Uterus (tissue), 4 donors: ENCODE data around the gene HNRNPUL1. TPM values are rescaled to one million over a fixed set of nuclear protein-coding genes. Genes with fewer than 3 reads are reported as not detected.

Experiments used
- DNase-seq, 2 donors: peaks; one replicate each; pipeline ENCODE4 v3.0.0-alpha.2; 2019 to 2020
- H3K27ac ChIP-seq, 2 donors: fragments of 200-600 bp; sonication (generic); 1 replicate in 1 of 2; 2 replicates in 1 of 2; pipeline ENCODE4 v1.5.1; 2016 to 2018
- H3K27me3 ChIP-seq, 2 donors: fragments of 200-600 bp; sonication (generic); one replicate each; pipeline ENCODE4 v1.5.1; 2018 to 2019; ENCODE audit warnings: control low read depth in 1 of 2
- H3K36me3 ChIP-seq, 2 donors: fragments of 200-600 bp; sonication (generic); one replicate each; pipeline ENCODE4 v1.5.1; 2019; ENCODE audit warnings: control low read depth in 1 of 2
- H3K4me1 ChIP-seq, 2 donors: fragments of 200-600 bp; sonication (generic); one replicate each; pipeline ENCODE4 v1.5.1; 2018 to 2019; ENCODE audit warnings: control low read depth in 1 of 2
- H3K4me3 ChIP-seq, 2 donors: fragments of 200-600 bp; sonication (generic); 1 replicate in 1 of 2; 2 replicates in 1 of 2; pipeline ENCODE4 v1.5.1; 2018 to 2019; ENCODE audit warnings: mild to moderate bottlenecking in 1 of 2
- H3K9me3 ChIP-seq, 2 donors: fragments of 200-600 bp; sonication (generic); one replicate each; pipeline ENCODE4 v1.5.1; 2019; ENCODE audit warnings: control low read depth in 1 of 2
- POLR2A ChIP-seq, 2 donors: fragments of 450-650 bp; IDR thresholded peaks; one replicate each; pipeline ENCODE4 v1.6.1; 2016; ENCODE audit warnings: antibody characterized with exemption in 2 of 2, mild to moderate bottlenecking in 1 of 2, moderate library complexity in 1 of 2
- intact Hi-C: fragments of 100-400 bp; cut with DNase I; formaldehyde crosslinking; loops from one replicate; pipeline ENCODE4 v1.15.1; 2023; ENCODE audit warnings: low total_unique reads
- total RNA-seq, 4 donors: library from RNA; depleted of rRNA in 3 of 4; stranded (reverse); fragments of >200 nt in 3 of 4; gene quantifications; one replicate each; pipeline versions ENCODE4 v1.1.0 to v1.2.4, GENCODE V29; 2014 to 2023
- TF ChIP-seq, protein P1 (sequence below), 4 experiments: fragments of 200-600 bp in 2 of 4; fragments of 450-650 bp in 2 of 4; sonication (generic) in 2 of 4; IDR thresholded peaks; one replicate each; pipeline ENCODE4 v1.5.1; 2016 to 2019; ENCODE audit warnings: antibody characterized with exemption in 4 of 4, mild to moderate bottlenecking in 2 of 4, moderate library complexity in 1 of 4
- donor health status: DM: yes; HTN: yes; CAD: no.

Gene HNRNPUL1
- total RNA-seq, 4 donors from 2014 or later, result 49.7 to 219 (median 87.4) TPM

DNA sequence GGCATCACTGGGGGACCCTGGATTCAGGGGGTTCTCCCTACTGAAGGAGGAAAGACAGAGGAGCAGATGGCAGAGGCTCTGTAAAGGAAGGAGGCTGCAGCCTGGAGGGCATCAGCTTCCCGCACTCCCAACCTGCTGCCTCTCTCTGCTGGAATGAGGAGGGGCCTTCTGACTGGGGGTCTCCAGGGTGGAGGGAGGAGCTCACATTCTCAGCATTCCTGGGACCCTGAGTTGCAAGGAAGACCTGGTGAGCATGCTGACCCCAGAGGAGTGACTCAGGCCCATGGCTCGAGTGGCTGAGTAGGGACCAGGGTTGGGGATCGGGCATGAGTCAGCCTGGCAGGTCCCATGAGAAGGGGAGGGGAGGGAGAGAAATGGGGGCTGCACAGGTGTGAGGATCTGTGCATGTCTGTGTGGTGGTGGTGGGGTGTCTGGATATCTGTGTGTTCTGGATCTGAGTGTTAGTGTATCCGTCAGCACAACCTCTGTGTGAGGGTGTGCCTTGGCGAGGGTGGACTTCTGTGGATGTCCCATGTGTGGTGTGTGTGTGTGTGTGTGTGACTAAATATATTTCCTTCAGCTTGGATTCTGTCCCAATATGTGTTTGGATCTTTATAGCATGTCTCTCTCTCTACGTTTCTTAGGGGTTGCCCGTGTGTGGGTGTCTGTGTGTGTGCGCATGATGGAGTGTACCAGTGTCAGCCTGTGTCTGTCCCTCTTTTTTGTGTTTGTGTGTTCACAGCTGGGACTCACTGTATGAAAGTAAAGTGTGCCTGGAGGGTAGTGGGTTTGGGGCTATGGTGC, 40.5 kb upstream of the HNRNPUL1 start:
- no peaks in the 10 kb centered on the region for H3K27me3 ChIP-seq
- TF ChIP-seq POLR2A (IDR thresholded peaks at IDR 0.05), result no peak
- TF ChIP-seq, protein P1, sequence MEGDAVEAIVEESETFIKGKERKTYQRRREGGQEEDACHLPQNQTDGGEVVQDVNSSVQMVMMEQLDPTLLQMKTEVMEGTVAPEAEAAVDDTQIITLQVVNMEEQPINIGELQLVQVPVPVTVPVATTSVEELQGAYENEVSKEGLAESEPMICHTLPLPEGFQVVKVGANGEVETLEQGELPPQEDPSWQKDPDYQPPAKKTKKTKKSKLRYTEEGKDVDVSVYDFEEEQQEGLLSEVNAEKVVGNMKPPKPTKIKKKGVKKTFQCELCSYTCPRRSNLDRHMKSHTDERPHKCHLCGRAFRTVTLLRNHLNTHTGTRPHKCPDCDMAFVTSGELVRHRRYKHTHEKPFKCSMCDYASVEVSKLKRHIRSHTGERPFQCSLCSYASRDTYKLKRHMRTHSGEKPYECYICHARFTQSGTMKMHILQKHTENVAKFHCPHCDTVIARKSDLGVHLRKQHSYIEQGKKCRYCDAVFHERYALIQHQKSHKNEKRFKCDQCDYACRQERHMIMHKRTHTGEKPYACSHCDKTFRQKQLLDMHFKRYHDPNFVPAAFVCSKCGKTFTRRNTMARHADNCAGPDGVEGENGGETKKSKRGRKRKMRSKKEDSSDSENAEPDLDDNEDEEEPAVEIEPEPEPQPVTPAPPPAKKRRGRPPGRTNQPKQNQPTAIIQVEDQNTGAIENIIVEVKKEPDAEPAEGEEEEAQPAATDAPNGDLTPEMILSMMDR (IDR thresholded peaks at IDR 0.05), result no peak
- no peak for DNase-seq
- H3K27ac ChIP-seq, result peak overlapping the region; percentile 49 to 93
- H3K4me1 ChIP-seq, result peaks cover 0 to 5% of the 10 kb centered on the region in 2 donors
- intact Hi-C loops, result no loop called here
- H3K9me3 ChIP-seq, result no peaks in the 10 kb centered on the region
- H3K36me3 ChIP-seq, result no peaks in the 10 kb centered on the region
- H3K4me3 ChIP-seq, result no peak overlapping the region

DNA sequence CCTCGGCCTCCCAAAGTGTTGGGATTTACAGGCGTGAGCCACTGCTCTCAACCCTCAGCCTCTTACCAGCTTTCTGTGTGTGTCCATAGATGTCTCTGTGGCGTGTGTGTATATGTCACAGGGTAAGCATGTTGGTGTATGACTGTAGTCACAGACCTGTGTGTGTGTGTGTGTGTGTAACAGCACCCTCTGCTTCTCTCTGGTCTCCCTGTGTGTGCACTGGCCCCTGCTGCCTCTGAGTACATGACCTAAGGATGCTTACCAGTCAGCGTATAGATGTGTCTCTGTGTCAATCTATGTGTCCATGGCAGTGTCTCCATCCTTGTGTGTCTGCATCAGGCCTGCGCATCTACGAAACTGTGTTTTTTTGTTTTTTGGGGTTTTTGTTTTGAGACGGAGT, 39.5 kb upstream of the HNRNPUL1 start:
- H3K27me3 ChIP-seq, result no peaks in the 10 kb centered on the region
- TF ChIP-seq, protein P1 (IDR thresholded peaks at IDR 0.05), result no peak
- TF ChIP-seq POLR2A (IDR thresholded peaks at IDR 0.05), result no peak
- intact Hi-C loops, result no loop called here
- H3K9me3 ChIP-seq, result no peaks in the 10 kb centered on the region
- peaks cover 0 to 5% of the 10 kb centered on the region in 2 donors for H3K4me1 ChIP-seq
- no peak for DNase-seq
- H3K27ac ChIP-seq, result peak overlapping the region; percentile 91 to 93
- H3K36me3 ChIP-seq, result no peaks in the 10 kb centered on the region
- H3K4me3 ChIP-seq, result no peak overlapping the region

DNA sequence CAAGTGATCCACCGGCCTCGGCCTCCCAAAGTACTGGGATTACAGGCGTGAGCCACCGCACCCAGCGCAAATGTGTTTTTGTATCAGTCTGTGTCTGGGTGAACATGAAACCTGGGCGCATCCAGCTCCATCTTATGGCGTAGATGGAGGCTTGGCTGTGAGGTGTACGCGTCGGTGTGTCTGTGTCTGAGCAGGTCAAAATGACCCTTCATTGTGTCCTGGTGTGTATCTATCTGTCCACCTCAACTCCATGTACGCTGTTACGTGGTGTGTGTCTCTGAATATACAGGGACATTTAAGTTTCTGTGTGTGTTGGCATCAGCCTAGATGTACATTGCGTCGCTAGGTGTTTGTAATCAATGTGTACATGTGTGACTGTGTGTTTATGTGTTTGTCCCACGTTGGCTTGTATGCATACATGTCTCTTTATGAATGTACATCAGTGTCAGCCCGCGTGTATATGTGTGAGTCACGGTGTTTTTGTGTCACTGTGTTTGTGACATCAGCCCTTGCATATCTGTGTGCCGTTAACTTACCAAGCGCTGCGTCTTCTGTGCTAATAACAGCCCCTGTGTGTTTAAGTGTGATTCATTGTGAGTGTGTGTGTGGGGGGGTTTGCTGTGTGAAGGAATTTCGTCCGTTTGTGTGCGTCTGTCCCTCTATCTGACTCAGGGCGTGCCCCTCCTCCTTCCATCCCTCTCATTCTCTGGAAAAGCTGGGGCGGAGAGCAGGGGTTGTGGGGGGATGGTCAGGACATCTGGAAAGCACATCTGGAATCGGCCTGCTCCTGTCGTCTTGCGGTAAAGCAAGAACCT, 38.7 kb upstream of the HNRNPUL1 start:
- Histone ChIP-seq H3K27ac (peak overlapping the region; percentile 91 to 93), H3K27me3 (no peaks in the 10 kb centered on the region), H3K36me3 (no peaks in the 10 kb centered on the region), H3K4me1 (peaks cover 0 to 5% of the 10 kb centered on the region in 2 donors), H3K4me3 (peak overlapping the region; percentile 15 to 43), H3K9me3 (no peaks in the 10 kb centered on the region)
- peak; percentile 82 to 90 for DNase-seq
- TF ChIP-seq, protein P1 (IDR thresholded peaks at IDR 0.05), result no peak
- TF ChIP-seq POLR2A (IDR thresholded peaks at IDR 0.05), result peak in 1 of 2 donors; percentile 12
- intact Hi-C loops, result no loop called here

DNA sequence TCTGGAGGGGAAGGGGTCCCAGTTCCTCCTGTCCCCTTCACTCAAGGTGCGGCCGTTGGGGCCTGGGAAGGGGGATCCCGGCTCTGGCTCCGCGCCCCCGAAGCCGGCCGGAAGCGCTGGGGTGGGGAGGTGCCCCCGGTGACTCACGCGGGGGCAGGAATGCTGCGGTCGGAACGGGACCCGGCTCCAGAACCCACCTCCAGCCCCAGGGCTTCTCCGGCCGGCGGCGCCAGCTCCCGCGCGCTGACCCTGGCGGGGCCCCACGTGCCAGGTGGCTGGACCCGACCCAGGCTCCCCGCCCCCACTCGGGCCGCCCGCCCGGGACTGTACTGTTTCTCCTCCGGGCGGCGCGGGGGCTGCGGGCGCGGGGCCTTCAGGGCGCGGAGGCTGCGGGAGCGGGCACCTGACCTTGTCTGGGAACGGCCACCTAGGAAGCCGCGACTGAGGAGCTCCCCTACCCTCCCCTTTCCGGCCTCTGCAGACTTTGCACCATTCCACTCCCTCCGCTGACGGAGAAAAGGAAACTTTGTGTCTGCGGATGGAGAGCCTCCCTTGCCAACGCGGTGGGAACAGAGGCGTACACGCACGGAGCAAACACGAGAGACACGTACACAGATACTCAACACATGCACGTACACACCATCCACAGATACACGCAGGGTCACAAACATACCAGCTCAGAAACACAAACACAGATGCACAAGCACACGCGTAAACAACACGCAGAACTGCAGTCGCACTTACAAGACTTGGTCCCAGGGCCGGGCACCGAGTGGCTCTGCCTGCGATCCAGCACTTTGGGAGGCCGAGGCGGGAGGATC, 37.9 kb upstream of the HNRNPUL1 start:
- DNase-seq, result peak; percentile 79 to 87
- H3K4me1 ChIP-seq, result peaks cover 0 to 5% of the 10 kb centered on the region in 2 donors
- peak overlapping the region; percentile 21 to 43 for H3K4me3 ChIP-seq
- H3K27me3 ChIP-seq, result no peaks in the 10 kb centered on the region
- TF ChIP-seq, protein P1 (IDR thresholded peaks at IDR 0.05), result peak in 2 of 4 experiments; percentile 13 to 21
- TF ChIP-seq POLR2A (IDR thresholded peaks at IDR 0.05), result peak in 1 of 2 donors; percentile 21
- intact Hi-C loops, result no loop called here
- no peaks in the 10 kb centered on the region for H3K9me3 ChIP-seq
- H3K36me3 ChIP-seq, result no peaks in the 10 kb centered on the region
- peak overlapping the region; percentile 91 to 93 for H3K27ac ChIP-seq
